Right atrium auricular region (tissue), 2 donors: ENCODE measurements around the gene ANKRD18B. TPM values are rescaled to one million over a fixed set of nuclear protein-coding genes. Genes with fewer than 3 reads are reported as not detected.

Source experiments
- total RNA-seq, 2 donors: library from RNA; depleted of rRNA; stranded (reverse); fragments of >200 nt; gene quantifications; one replicate each; pipeline ENCODE4 v1.1.0, GENCODE V29; 2016

Gene ANKRD18B
- total RNA-seq, 2 donors from 2014 or later, result 0.11 TPM; not detected in 1

Other genes starting within 250 kb of the ANKRD18B start
- 10 to 100 TPM; 23.7 to 29.1 TPM for gene NFX1, start 233.7 kb upstream of the ANKRD18B start, total RNA-seq
- gene AQP7, start 121.7 kb upstream of the ANKRD18B start, total RNA-seq, result 10 to 100 TPM; 58.4 to 74.9 TPM
- 100 to 1,000 TPM in 1 of 2 donors, 10 to 100 TPM in 1; 14.3 to 116 TPM for gene AQP3, start 76.7 kb upstream of the ANKRD18B start, total RNA-seq
- 10 to 100 TPM; 12.5 to 16.1 TPM for gene NOL6, start 50.3 kb upstream of the ANKRD18B start, total RNA-seq